Hepatocyte (in vitro differentiated cells): ENCODE results near the gene TEX30.

Experiments
- EZH2 ChIP-seq: fragments of 200-600 bp; sonication (generic); IDR thresholded peaks from 2 replicates; pipeline ENCODE4 v1.6.1; 2016; ENCODE audit warnings: antibody characterized with exemption, mild to moderate bottlenecking, borderline replicate concordance
- TF ChIP-seq, protein P1 (sequence below): fragments of 200-600 bp; sonication (generic); IDR thresholded peaks from 2 replicates; pipeline ENCODE4 v1.5.1; 2016; ENCODE audit warnings: antibody characterized with exemption, mild to moderate bottlenecking; ENCODE audit not compliant: poor library complexity

DNA sequence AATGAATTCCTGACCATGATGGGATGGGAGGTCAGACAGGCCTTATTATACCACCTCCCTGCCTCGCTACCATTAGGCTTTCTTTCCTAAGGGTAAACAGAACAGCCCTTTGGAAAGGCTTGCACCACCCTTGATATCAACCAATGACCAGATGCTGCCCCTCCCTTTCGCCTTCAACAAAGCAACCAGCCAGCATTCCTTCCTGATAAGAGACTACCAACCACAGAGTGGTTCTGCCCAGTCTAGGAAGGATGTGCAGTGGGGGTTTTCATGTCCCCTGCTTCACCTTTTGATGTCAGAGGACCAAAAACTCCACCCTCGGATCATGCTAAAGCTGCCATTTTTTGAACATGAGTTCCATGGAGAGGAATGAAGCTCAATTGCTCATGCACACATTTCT is 21.7 kb downstream of the TEX30 start:
- TF ChIP-seq, protein P1, sequence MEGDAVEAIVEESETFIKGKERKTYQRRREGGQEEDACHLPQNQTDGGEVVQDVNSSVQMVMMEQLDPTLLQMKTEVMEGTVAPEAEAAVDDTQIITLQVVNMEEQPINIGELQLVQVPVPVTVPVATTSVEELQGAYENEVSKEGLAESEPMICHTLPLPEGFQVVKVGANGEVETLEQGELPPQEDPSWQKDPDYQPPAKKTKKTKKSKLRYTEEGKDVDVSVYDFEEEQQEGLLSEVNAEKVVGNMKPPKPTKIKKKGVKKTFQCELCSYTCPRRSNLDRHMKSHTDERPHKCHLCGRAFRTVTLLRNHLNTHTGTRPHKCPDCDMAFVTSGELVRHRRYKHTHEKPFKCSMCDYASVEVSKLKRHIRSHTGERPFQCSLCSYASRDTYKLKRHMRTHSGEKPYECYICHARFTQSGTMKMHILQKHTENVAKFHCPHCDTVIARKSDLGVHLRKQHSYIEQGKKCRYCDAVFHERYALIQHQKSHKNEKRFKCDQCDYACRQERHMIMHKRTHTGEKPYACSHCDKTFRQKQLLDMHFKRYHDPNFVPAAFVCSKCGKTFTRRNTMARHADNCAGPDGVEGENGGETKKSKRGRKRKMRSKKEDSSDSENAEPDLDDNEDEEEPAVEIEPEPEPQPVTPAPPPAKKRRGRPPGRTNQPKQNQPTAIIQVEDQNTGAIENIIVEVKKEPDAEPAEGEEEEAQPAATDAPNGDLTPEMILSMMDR = no peak
- TF ChIP-seq EZH2 = no peak
